HepG2 (cell line): ENCODE measurements around the gene ALK. TPM values are rescaled to one million over a fixed set of nuclear protein-coding genes. Genes with fewer than 3 reads are reported as not detected.

Experiments used
- ATAC-seq: fragments of 200-7000 bp; cut with Tn5 transposase; 3 replicates; pipeline ENCODE4 v1.9.1; 2020; ENCODE audit warnings: mild to moderate bottlenecking, moderate library complexity
- BruUV-seq: library from RNA; stranded (reverse); fragments of 400-500 nt; replicated peaks from 2 replicates; lab custom pipeline; 2021; lab: Mats Ljungman, UMichigan
- CTCF ChIA-PET: fragments of 300-600 bp; formaldehyde crosslinking; extraction: SDS; loops from one replicate; lab custom pipeline; 2021; ENCODE audit warnings: low total read pairs, inconsistent platforms, low intra/inter-chr PET ratio; lab: Yijun Ruan, JAX
- POLR2A ChIA-PET: fragments of 350-600 bp; sonication (Branson Sonifier 250); formaldehyde crosslinking; loops from one replicate; lab custom pipeline; 2020; ENCODE audit warnings: antibody characterized with exemption, inconsistent platforms; lab: Yijun Ruan, JAX
- DNase-seq: peaks from one replicate; pipeline ENCODE4 v3.0.0-alpha.2; 2015; ENCODE audit warnings: low spot score
- FAIRE-seq: peaks from 3 replicates; lab custom pipeline; 2011; peaks lifted over from hg19 to GRCh38; lab: Jason Lieb, UNC
- H2AFZ ChIP-seq: one replicate; pipeline ENCODE4 v1.6.1; 2011; ENCODE audit warnings: low read length, inconsistent platforms
- H3K27ac ChIP-seq: fragments of 300-600 bp; 3 replicates; pipeline ENCODE4 v1.8.0; 2011; ENCODE audit warnings: mixed run types, mild to moderate bottlenecking, mixed read lengths, low read length, inconsistent platforms; ENCODE audit not compliant: insufficient read depth; ENCODE audit errors: extremely low read length
- H3K27me3 ChIP-seq, 2 experiments: fragments of 200-600 bp in 1 of 2; 2 replicates in 1 of 2; 3 replicates in 1 of 2; pipeline versions ENCODE4 v1.6.0 to v1.8.0; 2011; ENCODE audit warnings: low read length in 2 of 2, mild to moderate bottlenecking in 2 of 2, moderate library complexity in 2 of 2, inconsistent platforms in 1 of 2; ENCODE audit not compliant: insufficient read depth in 2 of 2, control insufficient read depth in 1 of 2
- H3K36me3 ChIP-seq, 2 experiments: fragments of 200-600 bp in 1 of 2; replicated peaks in 1 of 2; 2 replicates in 1 of 2; 3 replicates in 1 of 2; pipeline versions ENCODE4 v1.5.1 to v1.8.0; 2011; ENCODE audit warnings: low read length in 2 of 2, inconsistent platforms in 1 of 2; ENCODE audit not compliant: insufficient read depth in 2 of 2, control insufficient read depth in 1 of 2
- H3K4me1 ChIP-seq: 2 replicates; pipeline ENCODE4 v1.5.1; 2012; ENCODE audit warnings: low read length, inconsistent platforms; ENCODE audit not compliant: insufficient read depth
- H3K4me2 ChIP-seq: 2 replicates; pipeline ENCODE4 v1.6.0; 2011; ENCODE audit warnings: low read depth, low read length, inconsistent platforms
- H3K4me3 ChIP-seq, 3 experiments: fragments of 200-600 bp in 1 of 3; sonication (generic), shearing (Covaris generic) in 1 of 3; replicated peaks in 1 of 3; 2 replicates each; pipeline ENCODE4 v1.5.1; 2011 to 2016; ENCODE audit warnings: low read length in 3 of 3, inconsistent platforms in 2 of 3, low read depth in 2 of 3, mild to moderate bottlenecking in 2 of 3, control low read depth in 1 of 3, mixed read lengths in 1 of 3; ENCODE audit not compliant: insufficient read depth in 1 of 3
- H3K79me2 ChIP-seq: one replicate; pipeline ENCODE4 v1.6.1; 2011; ENCODE audit warnings: low read length, inconsistent platforms; ENCODE audit not compliant: insufficient read depth
- H3K9ac ChIP-seq: 2 replicates; pipeline ENCODE4 v1.6.0; 2011; ENCODE audit warnings: mild to moderate bottlenecking, low read depth, low read length, inconsistent platforms; ENCODE audit not compliant: insufficient read depth
- H3K9me3 ChIP-seq: 2 replicates; pipeline ENCODE4 v1.5.1; 2012; ENCODE audit warnings: mild to moderate bottlenecking, low read length
- H4K20me1 ChIP-seq: 2 replicates; pipeline ENCODE4 v1.6.0; 2011; ENCODE audit warnings: inconsistent platforms, mild to moderate bottlenecking, low read length, moderate library complexity; ENCODE audit not compliant: insufficient read depth
- ASH2L ChIP-seq: fragments of 300-600, 200-600 bp; sonication (generic); IDR thresholded peaks from 2 replicates; pipeline ENCODE4 v1.7.0; 2017; ENCODE audit warnings: low read depth, mild to moderate bottlenecking, moderate library complexity, mixed read lengths, low read length; ENCODE audit not compliant: insufficient read length
- BATF2 ChIP-seq: sonication (generic); formaldehyde crosslinking; IDR thresholded peaks from 2 replicates; pipeline ENCODE4 v1.8.0; 2022; ENCODE audit warnings: mild to moderate bottlenecking, missing genetic modification reagents, moderate library complexity
- FLYWCH1 ChIP-seq: sonication (generic); formaldehyde crosslinking; IDR thresholded peaks from 2 replicates; pipeline ENCODE4 v1.8.1; 2023; ENCODE audit warnings: mild to moderate bottlenecking, missing genetic modification reagents
- GTF2F1 ChIP-seq: fragments of 150-350 bp; IDR thresholded peaks from 2 replicates; pipeline ENCODE4 v1.6.1; 2014; ENCODE audit warnings: low read length
- KDM4B ChIP-seq: sonication (generic); formaldehyde crosslinking; IDR thresholded peaks from 2 replicates; pipeline ENCODE4 v1.4.0; 2020; ENCODE audit warnings: missing genetic modification reagents
- KLF6 ChIP-seq: IDR thresholded peaks from 2 replicates; pipeline ENCODE4 v1.8.0; 2016; ENCODE audit warnings: missing biosample characterization, missing genetic modification reagents
- MXI1 ChIP-seq: IDR thresholded peaks from 3 replicates; pipeline ENCODE4 v1.6.1; 2012; ENCODE audit warnings: low read depth, low read length, inconsistent platforms, borderline replicate concordance
- NFIC ChIP-seq: IDR thresholded peaks from 2 replicates; pipeline ENCODE4 v1.6.1; 2012; ENCODE audit warnings: mild to moderate bottlenecking, low read length, inconsistent platforms
- PRDM4 ChIP-seq: sonication (generic); formaldehyde crosslinking; IDR thresholded peaks from 2 replicates; pipeline ENCODE4 v1.9.0; 2021; ENCODE audit warnings: missing genetic modification reagents, borderline replicate concordance
- ZNF225 ChIP-seq: sonication (generic); formaldehyde crosslinking; IDR thresholded peaks from 2 replicates; pipeline ENCODE4 v1.4.0; 2020; ENCODE audit warnings: mild to moderate bottlenecking, missing genetic modification reagents
- ZNF33A ChIP-seq: sonication (generic); formaldehyde crosslinking; IDR thresholded peaks from 2 replicates; pipeline ENCODE4 v1.5.1; 2020; ENCODE audit warnings: missing genetic modification reagents, mild to moderate bottlenecking, moderate library complexity, borderline replicate concordance
- ZNF451 ChIP-seq: sonication (generic); formaldehyde crosslinking; IDR thresholded peaks from 2 replicates; pipeline ENCODE4 v1.5.0; 2020; ENCODE audit warnings: mild to moderate bottlenecking, missing genetic modification reagents
- ZNF737 ChIP-seq: sonication (generic); formaldehyde crosslinking; IDR thresholded peaks from 2 replicates; pipeline ENCODE4 v1.5.0; 2020; ENCODE audit warnings: missing genetic modification reagents, mild to moderate bottlenecking, borderline replicate concordance
- ZNF790 ChIP-seq: sonication (generic); formaldehyde crosslinking; IDR thresholded peaks from 2 replicates; pipeline ENCODE4 v1.8.0; 2022; ENCODE audit warnings: missing genetic modification reagents, mild to moderate bottlenecking, borderline replicate concordance
- WGBS: methylation state at CpG from one replicate; pipeline ENCODE4 v1.1.6; 2017; ENCODE audit warnings: low lambda C conversion rate; 5-methylcytosine and 5-hydroxymethylcytosine counted together
- in situ Hi-C: cut with HindIII; loops from 2 replicates; pipeline ENCODE4 v1.10.0; 2017; ENCODE audit warnings: low pct_unique_long_range_greater_than_20kb; ENCODE audit not compliant: extremely low pct_ligation_motif_present
- intact Hi-C: fragments of 100-400 bp; cut with micrococcal nuclease; formaldehyde crosslinking; loops from one replicate; pipeline ENCODE4 v1.10.0; 2022; ENCODE audit not compliant: unreplicated experiment
- polyA plus RNA-seq, 8 experiments: library from polyadenylated mRNA; depleted of rRNA in 3 of 8; stranded (reverse) in 7 of 8; unstranded in 1 of 8; fragments of >200 nt; fragmentation: Illumina TruSeq in 4 of 8; extraction: Trizol in 4 of 8; gene quantifications; 2 replicates each; pipeline versions ENCODE4 v1.2.1 to v1.2.3, GENCODE V29; 2011 to 2016; ENCODE audit warnings: low read depth in 4 of 8, missing spikeins in 1 of 8, mixed read lengths in 1 of 8; ENCODE audit not compliant: insufficient read depth in 1 of 8
- total RNA-seq, 5 experiments: library from RNA; depleted of rRNA; stranded (reverse); fragments of >200 nt; fragmentation: Illumina TruSeq; extraction: Trizol; gene quantifications; 2 replicates each; pipeline ENCODE4 v1.2.3, GENCODE V29; 2016; ENCODE audit warnings: low read depth in 1 of 5
- TF ChIP-seq, protein P1 (sequence below): IDR thresholded peaks from 2 replicates; pipeline ENCODE4 v1.6.1; 2016; ENCODE audit warnings: low read depth
- TF ChIP-seq, protein P2 (sequence below): sonication (generic); formaldehyde crosslinking; IDR thresholded peaks from 2 replicates; pipeline ENCODE4 v1.4.0; 2020; ENCODE audit warnings: missing genetic modification reagents

Gene ALK
- total and polyA plus RNA-seq, 2 of the 13 experiments (the other 11 are each of a cell fraction or from before 2014, with no cell fraction given): not detected

- DNase-seq: no peak
- in situ Hi-C loops: no loop called here
- no TSS peak for BruUV-seq
- no peak for FAIRE-seq
- H3K4me1 ChIP-seq: no peaks in the 10 kb centered on the region
- intact Hi-C loops: no loop called here
- no peaks in the 10 kb centered on the region for H3K79me2 ChIP-seq
- no peaks in the 10 kb centered on the region for H3K9me3 ChIP-seq
- no peak overlapping the region for H3K4me2 ChIP-seq
- H2AFZ ChIP-seq: no peak overlapping the region
- ChIA-PET CTCF (no interaction called here), POLR2A (no interaction called here)
- H3K27me3 ChIP-seq: peaks cover 0 to 4% of the 10 kb centered on the region in 2 experiments; a peak in 1 of 5 replicates
- H3K4me3 ChIP-seq: no peak overlapping the region
- no peak overlapping the region for H3K9ac ChIP-seq
- H3K36me3 ChIP-seq: no peaks in the 10 kb centered on the region
- WGBS: 0% methylated on average over 1 of the region's 1 CpG
- H3K27ac ChIP-seq: no peak overlapping the region
- no peaks in the 10 kb centered on the region for H4K20me1 ChIP-seq
- ATAC-seq: no peak
- TF ChIP-seq KDM4B (CRISPR knock-in tag): no peak
- no peak for TF ChIP-seq ZNF737
- no peak for TF ChIP-seq NFIC
- TF ChIP-seq ASH2L: no peak
- TF ChIP-seq FLYWCH1 (CRISPR knock-in tag): no peak
- TF ChIP-seq ZNF33A (CRISPR knock-in tag): no peak
- TF ChIP-seq KLF6 (CRISPR knock-in tag): no peak
- TF ChIP-seq, protein P1, sequence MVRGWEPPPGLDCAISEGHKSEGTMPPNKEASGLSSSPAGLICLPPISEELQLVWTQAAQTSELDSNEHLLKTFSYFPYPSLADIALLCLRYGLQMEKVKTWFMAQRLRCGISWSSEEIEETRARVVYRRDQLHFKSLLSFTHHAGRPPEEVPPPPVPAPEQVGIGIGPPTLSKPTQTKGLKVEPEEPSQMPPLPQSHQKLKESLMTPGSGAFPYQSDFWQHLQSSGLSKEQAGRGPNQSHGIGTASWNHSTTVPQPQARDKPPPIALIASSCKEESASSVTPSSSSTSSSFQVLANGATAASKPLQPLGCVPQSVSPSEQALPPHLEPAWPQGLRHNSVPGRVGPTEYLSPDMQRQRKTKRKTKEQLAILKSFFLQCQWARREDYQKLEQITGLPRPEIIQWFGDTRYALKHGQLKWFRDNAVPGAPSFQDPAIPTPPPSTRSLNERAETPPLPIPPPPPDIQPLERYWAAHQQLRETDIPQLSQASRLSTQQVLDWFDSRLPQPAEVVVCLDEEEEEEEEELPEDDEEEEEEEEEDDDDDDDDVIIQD (CRISPR knock-in tag): no peak
- TF ChIP-seq, protein P2, sequence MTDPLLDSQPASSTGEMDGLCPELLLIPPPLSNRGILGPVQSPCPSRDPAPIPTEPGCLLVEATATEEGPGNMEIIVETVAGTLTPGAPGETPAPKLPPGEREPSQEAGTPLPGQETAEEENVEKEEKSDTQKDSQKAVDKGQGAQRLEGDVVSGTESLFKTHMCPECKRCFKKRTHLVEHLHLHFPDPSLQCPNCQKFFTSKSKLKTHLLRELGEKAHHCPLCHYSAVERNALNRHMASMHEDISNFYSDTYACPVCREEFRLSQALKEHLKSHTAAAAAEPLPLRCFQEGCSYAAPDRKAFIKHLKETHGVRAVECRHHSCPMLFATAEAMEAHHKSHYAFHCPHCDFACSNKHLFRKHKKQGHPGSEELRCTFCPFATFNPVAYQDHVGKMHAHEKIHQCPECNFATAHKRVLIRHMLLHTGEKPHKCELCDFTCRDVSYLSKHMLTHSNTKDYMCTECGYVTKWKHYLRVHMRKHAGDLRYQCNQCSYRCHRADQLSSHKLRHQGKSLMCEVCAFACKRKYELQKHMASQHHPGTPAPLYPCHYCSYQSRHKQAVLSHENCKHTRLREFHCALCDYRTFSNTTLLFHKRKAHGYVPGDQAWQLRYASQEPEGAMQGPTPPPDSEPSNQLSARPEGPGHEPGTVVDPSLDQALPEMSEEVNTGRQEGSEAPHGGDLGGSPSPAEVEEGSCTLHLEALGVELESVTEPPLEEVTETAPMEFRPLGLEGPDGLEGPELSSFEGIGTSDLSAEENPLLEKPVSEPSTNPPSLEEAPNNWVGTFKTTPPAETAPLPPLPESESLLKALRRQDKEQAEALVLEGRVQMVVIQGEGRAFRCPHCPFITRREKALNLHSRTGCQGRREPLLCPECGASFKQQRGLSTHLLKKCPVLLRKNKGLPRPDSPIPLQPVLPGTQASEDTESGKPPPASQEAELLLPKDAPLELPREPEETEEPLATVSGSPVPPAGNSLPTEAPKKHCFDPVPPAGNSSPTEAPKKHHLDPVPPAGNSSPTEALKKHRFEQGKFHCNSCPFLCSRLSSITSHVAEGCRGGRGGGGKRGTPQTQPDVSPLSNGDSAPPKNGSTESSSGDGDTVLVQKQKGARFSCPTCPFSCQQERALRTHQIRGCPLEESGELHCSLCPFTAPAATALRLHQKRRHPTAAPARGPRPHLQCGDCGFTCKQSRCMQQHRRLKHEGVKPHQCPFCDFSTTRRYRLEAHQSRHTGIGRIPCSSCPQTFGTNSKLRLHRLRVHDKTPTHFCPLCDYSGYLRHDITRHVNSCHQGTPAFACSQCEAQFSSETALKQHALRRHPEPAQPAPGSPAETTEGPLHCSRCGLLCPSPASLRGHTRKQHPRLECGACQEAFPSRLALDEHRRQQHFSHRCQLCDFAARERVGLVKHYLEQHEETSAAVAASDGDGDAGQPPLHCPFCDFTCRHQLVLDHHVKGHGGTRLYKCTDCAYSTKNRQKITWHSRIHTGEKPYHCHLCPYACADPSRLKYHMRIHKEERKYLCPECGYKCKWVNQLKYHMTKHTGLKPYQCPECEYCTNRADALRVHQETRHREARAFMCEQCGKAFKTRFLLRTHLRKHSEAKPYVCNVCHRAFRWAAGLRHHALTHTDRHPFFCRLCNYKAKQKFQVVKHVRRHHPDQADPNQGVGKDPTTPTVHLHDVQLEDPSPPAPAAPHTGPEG: no peak
- no peak for TF ChIP-seq ZNF225 (CRISPR knock-in tag)
- TF ChIP-seq ZNF790: no peak
- no peak for TF ChIP-seq GTF2F1
- TF ChIP-seq BATF2 (CRISPR knock-in tag): no peak
- TF ChIP-seq ZNF451 (CRISPR knock-in tag): no peak
- no peak for TF ChIP-seq PRDM4 (CRISPR knock-in tag)
- no peak for TF ChIP-seq MXI1
These were observed 188.2 kb downstream of the ALK start for GRCh38 chr2:29733213-29733612.
